T-helper 17 cell (primary cell): ENCODE data around the gene UTS2R. TPM values are rescaled to one million over a fixed set of nuclear protein-coding genes. Genes with fewer than 3 reads are reported as not detected.

Source experiments
- ATAC-seq: fragments of 150-1000 bp; cut with Tn5 transposase; 2 replicates; pipeline ENCODE4 v1.10.0; 2021; ENCODE audit warnings: mild to moderate bottlenecking, moderate library complexity
- DNase-seq, 3 donors: peaks; one replicate each; pipeline versions ENCODE4 v3.0.0 to v3.0.0-alpha.2; 2020 to 2021
- H3K9me3 ChIP-seq: one replicate; pipeline ENCODE4 v1.7.0; 2013; ENCODE audit warnings: low read length, mild to moderate bottlenecking; ENCODE audit not compliant: control insufficient read depth, poor library complexity, severe bottlenecking
- H3K27ac Mint-ChIP-seq: one replicate; pipeline ENCODE4 v1.8.0; 2022; ENCODE audit warnings: mild to moderate bottlenecking, moderate library complexity, mixed read lengths
- H3K27me3 Mint-ChIP-seq: one replicate; pipeline ENCODE4 v1.8.0; 2022; ENCODE audit warnings: mixed read lengths
- H3K36me3 Mint-ChIP-seq: one replicate; pipeline ENCODE4 v1.8.0; 2022; ENCODE audit warnings: low read depth, mixed read lengths
- H3K4me1 Mint-ChIP-seq: one replicate; pipeline ENCODE4 v1.8.0; 2022; ENCODE audit warnings: mild to moderate bottlenecking, mixed read lengths
- H3K4me3 Mint-ChIP-seq: one replicate; pipeline ENCODE4 v1.8.0; 2022; ENCODE audit warnings: mild to moderate bottlenecking, moderate library complexity, mixed read lengths
- total RNA-seq, 4 donors: library from RNA in 2 of 4; stranded (reverse) in 2 of 4; gene quantifications; one replicate each; pipeline ENCODE4 v1.2.3 and lab custom pipeline; 2022 to 2026

UTS2R gene
- total RNA-seq, 2 donors from 2014 or later: not detected

DNA sequence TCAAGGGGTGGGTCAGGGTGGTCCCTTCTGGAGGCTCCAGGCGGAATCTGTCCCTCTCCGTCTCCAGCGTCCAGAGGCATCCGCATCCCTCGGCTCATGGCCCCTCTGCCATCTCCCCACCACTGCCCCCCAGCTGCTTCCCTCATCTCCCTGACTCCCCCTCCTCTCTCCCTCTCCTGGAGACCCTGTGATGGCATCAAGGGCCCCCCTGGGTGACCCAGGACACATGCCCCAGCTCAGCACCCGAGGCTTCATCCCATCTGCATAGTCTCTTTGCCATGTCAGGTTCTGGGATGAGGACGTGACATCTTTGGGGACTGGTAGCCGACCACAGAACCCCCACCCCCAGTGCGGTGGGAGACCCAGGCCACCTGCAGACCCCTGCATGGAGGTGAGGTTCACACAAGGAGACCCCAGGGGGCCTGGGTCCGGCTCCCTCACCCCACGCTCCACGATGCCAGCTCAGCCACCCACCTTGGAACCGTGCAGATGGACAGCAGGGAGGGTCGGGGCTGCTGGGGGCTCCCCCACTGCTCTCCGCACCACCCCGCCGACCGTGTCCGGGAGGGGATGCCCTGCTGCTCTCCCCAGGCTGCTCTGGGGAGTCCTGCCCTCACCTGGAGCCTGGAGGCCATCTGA is 41.8 kb upstream of the UTS2R start:
- H3K9me3 ChIP-seq: no peaks in the 10 kb centered on the region
- peaks cover 9% of the 10 kb centered on the region for H3K4me1 Mint-ChIP-seq
- H3K27ac Mint-ChIP-seq: no peak overlapping the region
- DNase-seq (no peak), ATAC-seq (no peak)
- no peaks in the 10 kb centered on the region for H3K27me3 Mint-ChIP-seq
- H3K4me3 Mint-ChIP-seq: no peak overlapping the region
- no peaks in the 10 kb centered on the region for H3K36me3 Mint-ChIP-seq

- DNase-seq: no peak
- Mint-ChIP-seq H3K36me3 (peaks cover 2% of the 10 kb centered on the region), H3K27ac (no peak overlapping the region), H3K4me3 (no peak overlapping the region), H3K4me1 (peaks cover 14% of the 10 kb centered on the region), H3K27me3 (no peaks in the 10 kb centered on the region)
- no peak for ATAC-seq
- no peaks in the 10 kb centered on the region for H3K9me3 ChIP-seq
Observed at GRCh38 chr17:82330322-82331239, 41.0 kb upstream of the UTS2R start.

DNA sequence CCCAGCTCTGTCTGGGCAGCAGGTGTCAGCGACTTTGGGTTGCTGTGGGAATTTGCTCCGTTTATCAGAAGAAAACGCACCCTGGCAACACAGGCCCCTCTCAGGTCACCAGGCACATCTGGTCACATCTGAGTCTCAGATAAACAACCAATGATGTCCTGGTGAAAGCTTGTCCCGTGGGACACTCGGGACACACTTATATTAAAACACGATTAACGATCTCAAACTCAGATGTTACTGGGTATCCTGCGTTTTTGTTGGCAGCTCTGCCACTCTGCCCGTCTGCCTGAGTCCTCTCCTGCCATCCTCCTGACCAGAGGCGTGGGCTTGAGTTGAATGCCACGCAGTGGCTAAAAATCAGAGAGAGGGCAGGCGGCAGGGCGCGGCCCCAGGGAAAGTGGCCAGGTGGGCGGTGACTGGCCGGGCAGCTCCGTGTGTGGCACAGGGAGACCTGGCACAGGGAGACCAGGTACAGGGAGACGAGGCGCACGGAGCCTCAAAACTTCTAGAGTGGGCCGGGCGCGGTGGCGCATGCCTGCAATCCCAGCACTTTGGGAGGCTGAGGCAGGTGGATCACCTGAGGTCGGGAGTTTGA is 40.1 kb upstream of the UTS2R start:
- Mint-ChIP-seq H3K36me3 (peaks cover 2% of the 10 kb centered on the region), H3K4me3 (peak overlapping the region; percentile 21), H3K4me1 (peaks cover 15% of the 10 kb centered on the region), H3K27me3 (no peaks in the 10 kb centered on the region), H3K27ac (no peak overlapping the region)
- DNase-seq (no peak), ATAC-seq (no peak)
- no peaks in the 10 kb centered on the region for H3K9me3 ChIP-seq

DNA sequence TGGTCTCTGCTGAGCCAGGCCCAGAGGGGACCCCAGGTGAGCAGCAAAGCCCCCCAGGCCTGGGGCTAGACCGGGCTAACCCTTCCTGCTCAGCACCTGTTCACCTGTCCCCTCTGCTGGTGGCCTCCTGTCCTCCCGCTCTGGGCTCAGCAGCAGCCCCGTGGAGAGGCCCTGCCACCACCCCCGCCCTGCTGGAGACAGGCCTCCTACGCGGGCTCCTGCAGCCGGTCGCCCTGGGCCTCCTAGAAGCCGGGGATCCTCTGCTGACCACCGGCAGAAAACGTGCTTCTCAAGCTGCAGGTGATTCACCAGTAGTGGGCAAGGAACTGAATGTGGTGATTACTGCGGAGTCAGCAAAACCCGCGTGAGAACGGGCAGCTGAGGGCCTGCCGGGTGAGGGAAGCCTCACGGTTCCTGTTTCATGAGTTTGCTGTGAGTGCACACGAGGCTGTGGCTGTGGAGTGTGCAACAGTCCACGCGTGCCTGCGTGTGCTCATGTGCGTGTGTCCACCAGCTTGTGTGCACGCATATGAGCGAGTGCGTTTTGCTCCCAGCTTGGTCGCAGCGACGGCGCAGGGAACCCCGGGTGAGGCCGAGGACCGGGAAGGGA is 38.8 kb upstream of the UTS2R start:
- DNase-seq (no peak), ATAC-seq (peak; percentile 62)
- Mint-ChIP-seq H3K4me3 (peak overlapping the region; percentile 88), H3K27me3 (no peaks in the 10 kb centered on the region), H3K36me3 (peaks cover 2% of the 10 kb centered on the region), H3K27ac (no peak overlapping the region), H3K4me1 (peaks cover 15% of the 10 kb centered on the region)
- H3K9me3 ChIP-seq: no peaks in the 10 kb centered on the region

- Mint-ChIP-seq H3K27ac (peak within 1 kb of the TSS; percentile 94), H3K4me3 (peak within 1 kb of the TSS; percentile 99), H3K4me1 (peaks cover 17% of the 10 kb centered on the region), H3K36me3 (peaks cover 2% of the 10 kb centered on the region), H3K27me3 (no peaks in the 10 kb centered on the region)
- DNase-seq: no peak
- H3K9me3 ChIP-seq: no peaks in the 10 kb centered on the region
- peak; percentile 38 for ATAC-seq
Observed at GRCh38 chr17:82333279-82334171, 38.0 kb upstream of the UTS2R start, which contains the start of gene SECTM1. SECTM1 (minus strand) TSS chr17:82333766; CDS start chr17:82327240, 6,526 bp downstream.

GRCh38 chr17:82334204-82334621 is 37.4 kb upstream of the UTS2R start:
- Mint-ChIP-seq H3K4me3 (peak overlapping the region; percentile 99), H3K27me3 (no peaks in the 10 kb centered on the region), H3K36me3 (peaks cover 2% of the 10 kb centered on the region), H3K27ac (peak overlapping the region; percentile 94), H3K4me1 (peaks cover 21% of the 10 kb centered on the region)
- no peak for DNase-seq
- no peak for ATAC-seq
- H3K9me3 ChIP-seq: no peaks in the 10 kb centered on the region

- peaks cover 2% of the 10 kb centered on the region for H3K36me3 Mint-ChIP-seq
- peak overlapping the region; percentile 94 for H3K27ac Mint-ChIP-seq
- no peaks in the 10 kb centered on the region for H3K27me3 Mint-ChIP-seq
- H3K9me3 ChIP-seq: no peaks in the 10 kb centered on the region
- H3K4me1 Mint-ChIP-seq: peaks cover 22% of the 10 kb centered on the region
- DNase-seq (no peak), ATAC-seq (peak; percentile 26)
- peak overlapping the region; percentile 99 for H3K4me3 Mint-ChIP-seq
Observed at GRCh38 chr17:82334622-82335394, 36.8 kb upstream of the UTS2R start.

- H3K27me3 Mint-ChIP-seq: no peaks in the 10 kb centered on the region
- no peak for ATAC-seq
- H3K27ac Mint-ChIP-seq: no peak overlapping the region
- no peaks in the 10 kb centered on the region for H3K9me3 ChIP-seq
- H3K36me3 Mint-ChIP-seq: peaks cover 2% of the 10 kb centered on the region
- peaks cover 15% of the 10 kb centered on the region for H3K4me1 Mint-ChIP-seq
- peak overlapping the region; percentile 28 for H3K4me3 Mint-ChIP-seq
- no peak for DNase-seq
Observed at GRCh38 chr17:82338858-82339633, 32.5 kb upstream of the UTS2R start.

DNA sequence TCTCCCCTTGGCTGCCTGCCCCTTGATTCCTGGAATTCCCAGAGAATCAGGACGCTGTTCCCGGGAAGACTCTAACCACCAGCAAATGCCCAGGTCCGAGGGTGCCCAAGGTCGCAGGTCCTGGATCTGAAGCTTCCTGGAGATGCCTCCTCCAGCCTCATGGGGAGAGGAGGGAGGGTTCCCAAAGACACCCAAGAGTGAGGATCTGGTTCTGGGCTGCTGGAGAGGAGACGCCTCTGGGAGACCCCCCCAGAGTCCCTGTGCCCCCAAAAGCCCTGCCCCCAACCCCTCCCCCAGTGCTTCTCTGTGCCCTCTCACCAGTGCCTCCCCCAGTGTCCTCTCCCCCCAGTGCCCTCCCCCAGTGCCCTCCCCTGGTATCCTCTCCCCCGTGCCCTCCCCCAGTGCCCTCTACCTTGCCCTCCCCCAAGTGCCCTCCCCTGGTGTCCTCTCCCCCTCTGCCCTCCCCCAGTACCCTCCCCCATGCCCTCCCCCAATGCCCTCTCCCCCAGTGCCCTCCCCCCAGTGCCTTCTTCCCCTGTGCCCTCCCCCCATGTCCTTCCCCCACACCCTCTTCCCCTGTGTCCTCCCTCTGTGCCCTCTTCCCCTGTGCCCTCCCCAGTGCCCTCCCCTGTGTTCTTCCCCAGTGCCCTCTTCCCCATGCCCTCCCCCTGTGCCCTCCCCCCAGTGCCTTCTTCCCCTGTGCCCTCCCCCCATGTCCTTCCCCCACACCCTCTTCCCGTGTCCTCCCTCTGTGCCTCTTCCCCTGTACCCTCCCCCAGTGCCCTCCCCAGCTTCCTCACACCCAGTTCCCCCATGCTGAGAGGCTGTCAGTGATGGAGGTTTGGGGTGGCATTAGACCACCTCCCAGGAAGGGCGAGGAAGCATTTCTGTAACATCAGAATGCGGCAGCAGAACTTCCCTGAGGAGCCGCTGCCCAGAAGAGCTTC is 31.7 kb upstream of the UTS2R start:
- H3K36me3 Mint-ChIP-seq: peaks cover 1% of the 10 kb centered on the region
- no peak overlapping the region for H3K4me3 Mint-ChIP-seq
- no peaks in the 10 kb centered on the region for H3K27me3 Mint-ChIP-seq
- no peak for DNase-seq
- no peak overlapping the region for H3K27ac Mint-ChIP-seq
- H3K9me3 ChIP-seq: no peaks in the 10 kb centered on the region
- peaks cover 13% of the 10 kb centered on the region for H3K4me1 Mint-ChIP-seq
- no peak for ATAC-seq

- Mint-ChIP-seq H3K4me3 (no peak overlapping the region), H3K4me1 (peaks cover 10% of the 10 kb centered on the region), H3K27me3 (no peaks in the 10 kb centered on the region), H3K36me3 (no peaks in the 10 kb centered on the region), H3K27ac (no peak overlapping the region)
- H3K9me3 ChIP-seq: no peaks in the 10 kb centered on the region
- no peak for ATAC-seq
- DNase-seq: no peak
Observed at GRCh38 chr17:82342361-82343079, 29.0 kb upstream of the UTS2R start.
